ENCODE measurements around the gene LPIN1. TPM values are rescaled to one million over a fixed set of nuclear protein-coding genes. Genes with fewer than 3 reads are reported as not detected.

LPIN1 gene
- total and polyA plus RNA-seq, 7 experiments from 2014 or later, result 25.5 to 88.1 (median 70.6) TPM

GRCh38 chr2:11796190-11797171 is 50.0 kb downstream of the LPIN1 start:
- H3K36me3 Mint-ChIP-seq, result peaks cover 30 to 91% (median 55%) of the 10 kb centered on the region in 5 donors
- no peaks in the 10 kb centered on the region for H3K9me3 Mint-ChIP-seq
- Histone ChIP-seq H3K27ac (ENCODE audit: low read depth, low read length) (no peak overlapping the region), H3K4me3 (ENCODE audit: low read length) (no peak overlapping the region), H3K9me3 (ENCODE audit: control insufficient read depth in 2 of 3, low read length in 3 of 3) (no peaks in the 10 kb centered on the region), H3K36me3 (ENCODE audit: control insufficient read depth in 2 of 3, insufficient read depth in 3 of 3, low read length in 3 of 3) (peaks cover 11 to 97% (median 26%) of the 10 kb centered on the region in 3 experiments), H3K4me1 (ENCODE audit: control insufficient read depth in 2 of 2, insufficient read depth in 2 of 2, low read length in 2 of 2) (no peaks in the 10 kb centered on the region), H3K27me3 (ENCODE audit: control insufficient read depth in 2 of 2, insufficient read depth in 2 of 2, low read length in 2 of 2) (no peaks in the 10 kb centered on the region)
- ChIA-PET POLR2A (no interaction called here), CTCF (interaction anchor here (0.6 kb wide), 1 partner anchor 315 kb away, joined by 3 read pairs; no protein-coding TSS in a partner anchor)
- peaks cover 0 to 9% (median 0%) of the 10 kb centered on the region in 7 donors for H3K4me1 Mint-ChIP-seq
- DNase-seq, result no peak
- intact Hi-C loops (cut with micrococcal nuclease), result no loop called here
- H3K4me3 Mint-ChIP-seq, result no peak overlapping the region
- no peaks in the 10 kb centered on the region for H3K27me3 Mint-ChIP-seq
- no peak for ATAC-seq
- no peak overlapping the region for H3K27ac Mint-ChIP-seq

GRCh38 chr2:11797846-11798245 is 51.4 kb downstream of the LPIN1 start:
- Mint-ChIP-seq H3K36me3 (peaks cover 26 to 87% (median 53%) of the 10 kb centered on the region in 5 donors), H3K27ac (peak overlapping the region in 1 of 9 donors; percentile 56), H3K9me3 (no peaks in the 10 kb centered on the region), H3K27me3 (no peaks in the 10 kb centered on the region), H3K4me3 (no peak overlapping the region), H3K4me1 (peaks cover 0 to 8% (median 0%) of the 10 kb centered on the region in 7 donors)
- no peaks in the 10 kb centered on the region for H3K27me3 ChIP-seq (ENCODE audit: control insufficient read depth in 2 of 2, insufficient read depth in 2 of 2, low read length in 2 of 2)
- H3K4me1 ChIP-seq (ENCODE audit: control insufficient read depth in 2 of 2, insufficient read depth in 2 of 2, low read length in 2 of 2), result no peaks in the 10 kb centered on the region
- CTCF ChIA-PET, result no interaction called here
- ATAC-seq (no peak), DNase-seq (no peak)
- H3K27ac ChIP-seq (ENCODE audit: low read depth, low read length), result no peak overlapping the region
- no peaks in the 10 kb centered on the region for H3K9me3 ChIP-seq (ENCODE audit: control insufficient read depth in 2 of 3, low read length in 3 of 3)
- intact Hi-C loops (cut with micrococcal nuclease), result no loop called here
- POLR2A ChIA-PET, result no interaction called here
- no peak overlapping the region for H3K4me3 ChIP-seq (ENCODE audit: low read length)
- H3K36me3 ChIP-seq (ENCODE audit: control insufficient read depth in 2 of 3, insufficient read depth in 3 of 3, low read length in 3 of 3), result peaks cover 11 to 93% (median 24%) of the 10 kb centered on the region in 3 experiments

DNA sequence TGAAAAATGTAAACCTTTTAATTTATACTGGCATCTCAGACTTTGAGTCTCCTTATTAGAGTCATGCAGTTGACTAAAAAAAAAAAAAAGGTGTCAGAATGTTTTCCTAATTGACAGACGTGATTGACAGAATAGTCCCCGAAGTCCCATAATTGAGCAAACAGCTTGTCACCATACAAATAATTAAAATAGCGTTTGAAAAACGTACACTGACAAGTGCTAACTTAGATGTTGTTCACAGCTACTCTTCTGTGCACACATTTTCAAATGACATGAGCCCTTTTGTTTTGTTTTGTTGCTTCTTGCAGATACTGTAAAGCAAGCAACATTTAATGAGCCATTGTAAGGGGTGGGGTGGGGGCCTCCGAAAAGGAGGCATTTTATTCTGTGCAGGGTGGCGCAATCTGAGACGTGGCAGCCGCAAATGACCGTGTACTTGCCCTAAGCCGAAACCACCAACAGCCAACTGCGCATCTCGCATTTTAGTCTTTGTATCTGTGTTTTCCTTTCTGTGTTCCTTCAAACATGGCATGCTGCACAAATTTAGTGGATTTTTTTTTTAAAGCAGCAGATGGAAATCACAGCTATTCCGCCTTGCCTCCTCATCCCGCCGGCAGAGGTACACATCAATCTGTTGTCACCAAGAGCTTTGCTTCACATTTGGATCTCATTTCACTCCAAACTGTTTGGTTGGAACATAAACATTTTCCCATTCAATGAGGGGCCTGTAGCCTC is 52.4 kb downstream of the LPIN1 start:
- POLR2A ChIA-PET, result interaction anchor here (0.7 kb wide), 1 partner anchor 15 kb away, joined by 3 read pairs; no protein-coding TSS in a partner anchor
- peaks cover 11 to 93% (median 21%) of the 10 kb centered on the region in 3 experiments for H3K36me3 ChIP-seq (ENCODE audit: control insufficient read depth in 2 of 3, insufficient read depth in 3 of 3, low read length in 3 of 3)
- Mint-ChIP-seq H3K9me3 (no peaks in the 10 kb centered on the region), H3K4me1 (peaks cover 0 to 8% (median 0%) of the 10 kb centered on the region in 7 donors), H3K27me3 (no peaks in the 10 kb centered on the region), H3K36me3 (peaks cover 22 to 84% (median 49%) of the 10 kb centered on the region in 5 donors), H3K4me3 (no peak overlapping the region), H3K27ac (no peak overlapping the region)
- H3K27me3 ChIP-seq (ENCODE audit: control insufficient read depth in 2 of 2, insufficient read depth in 2 of 2, low read length in 2 of 2), result no peaks in the 10 kb centered on the region
- DNase-seq (no peak), ATAC-seq (no peak)
- H3K27ac ChIP-seq (ENCODE audit: low read depth, low read length), result no peak overlapping the region
- H3K9me3 ChIP-seq (ENCODE audit: control insufficient read depth in 2 of 3, low read length in 3 of 3), result no peaks in the 10 kb centered on the region
- no peak overlapping the region for H3K4me3 ChIP-seq (ENCODE audit: low read length)
- intact Hi-C loops (cut with micrococcal nuclease), result no loop called here
- H3K4me1 ChIP-seq (ENCODE audit: control insufficient read depth in 2 of 2, insufficient read depth in 2 of 2, low read length in 2 of 2), result no peaks in the 10 kb centered on the region
- CTCF ChIA-PET, result no interaction called here

- H3K27ac Mint-ChIP-seq, result no peak overlapping the region
These were observed 53.4 kb downstream of the LPIN1 start for GRCh38 chr2:11799826-11800225.

DNA sequence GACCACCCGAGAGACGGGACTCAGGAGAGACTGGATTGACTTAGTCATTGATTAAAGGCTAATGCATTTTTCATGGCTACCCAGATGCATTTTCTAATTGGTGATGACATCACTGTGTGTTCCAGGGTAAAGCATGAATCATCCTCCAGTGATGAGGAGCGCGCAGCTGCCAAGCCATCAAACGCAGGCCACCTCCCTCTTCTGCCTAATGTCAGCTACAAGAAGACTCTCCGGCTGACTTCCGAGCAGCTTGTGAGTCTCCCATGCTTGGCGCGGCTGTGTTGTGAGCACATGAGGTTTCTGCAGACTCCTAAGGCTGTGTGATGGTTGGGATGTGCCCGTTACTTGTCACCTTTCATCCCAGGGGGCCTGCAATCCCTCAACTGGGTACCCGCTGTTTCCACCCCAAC is 56.4 kb downstream of the LPIN1 start:
- Histone ChIP-seq H3K4me1 (ENCODE audit: control insufficient read depth in 2 of 2, insufficient read depth in 2 of 2, low read length in 2 of 2) (no peaks in the 10 kb centered on the region), H3K27ac (ENCODE audit: low read depth, low read length) (no peak overlapping the region), H3K36me3 (ENCODE audit: control insufficient read depth in 2 of 3, insufficient read depth in 3 of 3, low read length in 3 of 3) (peaks cover 15 to 93% (median 28%) of the 10 kb centered on the region in 3 experiments), H3K4me3 (ENCODE audit: low read length) (no peak overlapping the region), H3K27me3 (ENCODE audit: control insufficient read depth in 2 of 2, insufficient read depth in 2 of 2, low read length in 2 of 2) (no peaks in the 10 kb centered on the region), H3K9me3 (ENCODE audit: control insufficient read depth in 2 of 3, low read length in 3 of 3) (no peaks in the 10 kb centered on the region)
- peaks cover 14 to 81% (median 47%) of the 10 kb centered on the region in 5 donors for H3K36me3 Mint-ChIP-seq
- DNase-seq (no peak), ATAC-seq (no peak)
- POLR2A ChIA-PET, result no interaction called here
- peaks cover 0 to 6% (median 3%) of the 10 kb centered on the region in 7 donors for H3K4me1 Mint-ChIP-seq
- intact Hi-C loops (cut with micrococcal nuclease), result no loop called here
- no peaks in the 10 kb centered on the region for H3K9me3 Mint-ChIP-seq
- no peak overlapping the region for H3K4me3 Mint-ChIP-seq
- no peaks in the 10 kb centered on the region for H3K27me3 Mint-ChIP-seq
- no peak overlapping the region for H3K27ac Mint-ChIP-seq
- CTCF ChIA-PET, result interaction anchor here (0.7 kb wide), 1 partner anchor 1197 kb away, joined by 3 read pairs; no protein-coding TSS in a partner anchor

More at GRCh38 chr2:11799826-11800225, 53.4 kb downstream of the LPIN1 start:
- Mint-ChIP-seq H3K27me3 (no peaks in the 10 kb centered on the region), H3K4me3 (no peak overlapping the region), H3K9me3 (no peaks in the 10 kb centered on the region), H3K4me1 (peaks cover 0 to 8% (median 0%) of the 10 kb centered on the region in 7 donors), H3K36me3 (peaks cover 21 to 83% (median 45%) of the 10 kb centered on the region in 5 donors)
- POLR2A ChIA-PET, result interaction anchor here (0.5 kb wide), 1 partner anchor 659 kb away, joined by 3 read pairs; no protein-coding TSS in a partner anchor
- intact Hi-C loops (cut with micrococcal nuclease), result no loop called here
- peaks cover 10 to 93% (median 24%) of the 10 kb centered on the region in 3 experiments for H3K36me3 ChIP-seq (ENCODE audit: control insufficient read depth in 2 of 3, insufficient read depth in 3 of 3, low read length in 3 of 3)
- CTCF ChIA-PET, result no interaction called here
- H3K27me3 ChIP-seq (ENCODE audit: control insufficient read depth in 2 of 2, insufficient read depth in 2 of 2, low read length in 2 of 2), result no peaks in the 10 kb centered on the region
- no peak for DNase-seq
- H3K9me3 ChIP-seq (ENCODE audit: control insufficient read depth in 2 of 3, low read length in 3 of 3), result no peaks in the 10 kb centered on the region
- ATAC-seq, result no peak
- H3K27ac ChIP-seq (ENCODE audit: low read depth, low read length), result no peak overlapping the region
- no peak overlapping the region for H3K4me3 ChIP-seq (ENCODE audit: low read length)
- no peaks in the 10 kb centered on the region for H3K4me1 ChIP-seq (ENCODE audit: control insufficient read depth in 2 of 2, insufficient read depth in 2 of 2, low read length in 2 of 2)

- Histone ChIP-seq H3K4me1 (ENCODE audit: control insufficient read depth in 2 of 2, insufficient read depth in 2 of 2, low read length in 2 of 2) (no peaks in the 10 kb centered on the region), H3K9me3 (ENCODE audit: control insufficient read depth in 2 of 3, low read length in 3 of 3) (no peaks in the 10 kb centered on the region), H3K27ac (ENCODE audit: low read depth, low read length) (no peak overlapping the region), H3K27me3 (ENCODE audit: control insufficient read depth in 2 of 2, insufficient read depth in 2 of 2, low read length in 2 of 2) (no peaks in the 10 kb centered on the region), H3K36me3 (ENCODE audit: control insufficient read depth in 2 of 3, insufficient read depth in 3 of 3, low read length in 3 of 3) (peaks cover 20 to 89% (median 28%) of the 10 kb centered on the region in 3 experiments), H3K4me3 (ENCODE audit: low read length) (no peak overlapping the region)
- H3K4me1 Mint-ChIP-seq, result peaks cover 0 to 9% (median 4%) of the 10 kb centered on the region in 7 donors
- no peak overlapping the region for H3K4me3 Mint-ChIP-seq
- DNase-seq (peak in 1 of 9 donors; percentile 8), ATAC-seq (no peak)
- H3K36me3 Mint-ChIP-seq, result peaks cover 21 to 76% (median 42%) of the 10 kb centered on the region in 5 donors
- peak overlapping the region in 1 of 9 donors; percentile 51 for H3K27ac Mint-ChIP-seq
- ChIA-PET CTCF (no interaction called here), POLR2A (no interaction called here)
- no peaks in the 10 kb centered on the region for H3K9me3 Mint-ChIP-seq
- H3K27me3 Mint-ChIP-seq, result no peaks in the 10 kb centered on the region
- intact Hi-C loops (cut with micrococcal nuclease), result no loop called here
These were observed 58.6 kb downstream of the LPIN1 start for GRCh38 chr2:11805024-11805423.
